SK-N-SH (cell line): ENCODE results near the gene PTCD1. TPM values are rescaled to one million over a fixed set of nuclear protein-coding genes. Genes with fewer than 3 reads are reported as not detected.
A peak's percentile ranks its signal among the peaks of the same experiment; 100 is the strongest.

Experiments used
- CTCF ChIA-PET: fragments of 300-600, 350-600 bp; formaldehyde crosslinking; extraction: SDS; loops from one replicate; lab custom pipeline; 2021; lab: Yijun Ruan, JAX
- POLR2A ChIA-PET: fragments of 350-600 bp; sonication (Branson Sonifier 250); formaldehyde crosslinking; extraction: SDS; loops from one replicate; lab custom pipeline; 2020; ENCODE audit warnings: antibody characterized with exemption, inconsistent platforms; lab: Yijun Ruan, JAX
- DNase-seq: peaks from one replicate; pipeline ENCODE4 v3.0.0; 2012
- H2AFZ ChIP-seq: fragments of 200-600 bp; sonication (generic); 2 replicates; pipeline ENCODE4 v1.8.1; 2016; ENCODE audit warnings: antibody characterized with exemption, mild to moderate bottlenecking, low read depth
- H3F3A ChIP-seq: fragments of 200-600 bp; sonication (generic); replicated peaks from 2 replicates; pipeline ENCODE3; 2016; ENCODE audit warnings: antibody characterized with exemption, mild to moderate bottlenecking; ENCODE audit not compliant: insufficient read depth
- H3K27ac ChIP-seq, 2 experiments: fragments of 200-500 bp in 1 of 2; fragments of 200-600 bp in 1 of 2; sonication (Bioruptor generic) in 1 of 2; sonication (generic), shearing (Covaris generic) in 1 of 2; 2 replicates each; pipeline versions ENCODE4 v1.5.1 to v1.6.1; 2014 to 2016; ENCODE audit warnings: low read depth in 2 of 2, inconsistent platforms in 1 of 2, low read length in 1 of 2, mild to moderate bottlenecking in 1 of 2, mixed read lengths in 1 of 2
- H3K27me3 ChIP-seq: fragments of 200-600 bp; sonication (generic), shearing (Covaris generic); 2 replicates; pipeline ENCODE4 v1.6.1; 2016; ENCODE audit warnings: mixed run types; ENCODE audit not compliant: insufficient read depth
- H3K36me3 ChIP-seq, 2 experiments: fragments of 200-500 bp in 1 of 2; fragments of 200-600 bp in 1 of 2; sonication (Bioruptor generic) in 1 of 2; sonication (generic) in 1 of 2; replicated peaks in 1 of 2; 2 replicates each; pipeline versions ENCODE3 to v1.5.1; 2014 to 2016; ENCODE audit warnings: low read length in 1 of 2, mild to moderate bottlenecking in 1 of 2; ENCODE audit not compliant: insufficient read depth in 2 of 2, control insufficient read depth in 1 of 2
- H3K4me1 ChIP-seq, 2 experiments: fragments of 200-500 bp in 1 of 2; fragments of 200-600 bp in 1 of 2; sonication (Bioruptor generic) in 1 of 2; sonication (generic), shearing (Covaris generic) in 1 of 2; 2 replicates each; pipeline versions ENCODE4 v1.5.1 to v1.6.1; 2014 to 2016; ENCODE audit warnings: low read depth in 1 of 2, low read length in 1 of 2, mixed run types in 1 of 2; ENCODE audit not compliant: insufficient read depth in 2 of 2, control insufficient read depth in 1 of 2
- H3K4me2 ChIP-seq: fragments of 200-600 bp; sonication (generic), shearing (Covaris generic); 2 replicates; pipeline ENCODE4 v1.6.1; 2017; ENCODE audit warnings: mixed run types
- H3K4me3 ChIP-seq, 2 experiments: fragments of 200-500 bp in 1 of 2; fragments of 200-600 bp in 1 of 2; sonication (Bioruptor generic) in 1 of 2; sonication (generic), shearing (Covaris generic) in 1 of 2; 2 replicates each; pipeline versions ENCODE4 v1.5.1 to v1.8.1; 2014 to 2016; ENCODE audit warnings: low read depth in 2 of 2, inconsistent platforms in 1 of 2, low read length in 1 of 2, mild to moderate bottlenecking in 1 of 2, mixed read lengths in 1 of 2, moderate library complexity in 1 of 2
- H3K79me2 ChIP-seq: fragments of 200-600 bp; sonication (generic); 2 replicates; pipeline ENCODE4 v1.8.1; 2017; ENCODE audit warnings: mild to moderate bottlenecking; ENCODE audit not compliant: insufficient read depth
- H3K9ac ChIP-seq: fragments of 200-600 bp; sonication (generic); 2 replicates; pipeline ENCODE4 v1.6.1; 2017; ENCODE audit warnings: mixed run types
- H3K9me2 ChIP-seq: fragments of 200-600 bp; sonication (generic); 2 replicates; pipeline ENCODE4 v1.6.1; 2017; ENCODE audit warnings: mixed run types
- H3K9me3 ChIP-seq: fragments of 200-600 bp; sonication (generic); 2 replicates; pipeline ENCODE4 v1.6.1; 2017; ENCODE audit warnings: mixed run types, mild to moderate bottlenecking, moderate library complexity
- H4K20me1 ChIP-seq: fragments of 200-600 bp; sonication (generic); 2 replicates; pipeline ENCODE4 v1.6.1; 2017; ENCODE audit warnings: mild to moderate bottlenecking, mixed run types; ENCODE audit not compliant: insufficient read depth
- CHD2 ChIP-seq: fragments of 150-350 bp; IDR thresholded peaks from 2 replicates; pipeline ENCODE4 v1.6.1; 2018; ENCODE audit warnings: low read length; ENCODE audit not compliant: partially characterized antibody
- ELF1 ChIP-seq: IDR thresholded peaks from 2 replicates; pipeline ENCODE4 v1.4.0; 2012
- GABPA ChIP-seq: IDR thresholded peaks from 2 replicates; pipeline ENCODE4 v1.4.0; 2012; ENCODE audit warnings: low read depth, mild to moderate bottlenecking
- MEF2A ChIP-seq: IDR thresholded peaks from 2 replicates; pipeline ENCODE4 v1.4.0; 2012; ENCODE audit warnings: low read depth, borderline replicate concordance
- MXI1 ChIP-seq: IDR thresholded peaks from 2 replicates; pipeline ENCODE4 v1.6.1; 2012; ENCODE audit warnings: mild to moderate bottlenecking, low read depth, low read length, improper control_type of control experiment
- NFIC ChIP-seq: IDR thresholded peaks from 2 replicates; pipeline ENCODE4 v1.4.0; 2012; ENCODE audit warnings: borderline replicate concordance
- POLR2AphosphoS5 ChIP-seq: IDR thresholded peaks from 2 replicates; pipeline ENCODE4 v1.6.1; 2012; ENCODE audit warnings: low read depth, low read length
- RAD21 ChIP-seq: IDR thresholded peaks from 2 replicates; pipeline ENCODE4 v1.6.1; 2012; ENCODE audit warnings: mild to moderate bottlenecking, low read length
- RCOR1 ChIP-seq: fragments of 150-350 bp; IDR thresholded peaks from 2 replicates; pipeline ENCODE4 v1.6.1; 2017; ENCODE audit warnings: antibody characterized with exemption, low read length
- RFX5 ChIP-seq: IDR thresholded peaks from 2 replicates; pipeline ENCODE4 v1.6.1; 2012; ENCODE audit warnings: mild to moderate bottlenecking, improper control_type of control experiment, low read length
- SIN3A ChIP-seq: IDR thresholded peaks from 2 replicates; pipeline ENCODE4 v1.6.1; 2012; ENCODE audit warnings: low read depth, mild to moderate bottlenecking, low read length, moderate library complexity, borderline replicate concordance
- TAF1 ChIP-seq: IDR thresholded peaks from 2 replicates; pipeline ENCODE4 v1.6.1; 2012; ENCODE audit warnings: low read depth, mild to moderate bottlenecking, low read length, moderate library complexity, borderline replicate concordance
- TCF12 ChIP-seq: IDR thresholded peaks from 2 replicates; pipeline ENCODE4 v1.4.0; 2012
- WGBS: methylation state at CpG from one replicate; pipeline ENCODE4 v1.1.6; 2017; ENCODE audit warnings: low lambda C conversion rate; 5-methylcytosine and 5-hydroxymethylcytosine counted together
- polyA plus RNA-seq, 3 experiments: library from polyadenylated mRNA; depleted of rRNA; stranded (reverse); fragments of >200 nt; gene quantifications; 2 replicates each; pipeline ENCODE4 v1.2.3, GENCODE V29; 2012
- TF ChIP-seq, protein P1 (sequence below): fragments of 200-600 bp; sonication (generic); IDR thresholded peaks from 2 replicates; pipeline ENCODE4 v1.6.1; 2017; ENCODE audit warnings: antibody characterized with exemption, mild to moderate bottlenecking, moderate library complexity
- TF ChIP-seq, protein P2 (sequence below): fragments of 150-350 bp; IDR thresholded peaks from 2 replicates; pipeline ENCODE4 v1.6.1; 2016; ENCODE audit warnings: mild to moderate bottlenecking, low read depth, low read length
- TF ChIP-seq, protein P3 (sequence below): IDR thresholded peaks from 2 replicates; pipeline ENCODE4 v1.4.0; 2012; ENCODE audit warnings: low read depth, borderline replicate concordance
- TF ChIP-seq, protein P4 (sequence below): IDR thresholded peaks from 2 replicates; pipeline ENCODE4 v1.4.0; 2012; ENCODE audit warnings: low read depth, borderline replicate concordance

PTCD1 gene
- polyA plus RNA-seq, 1 of the 3 experiments (the other 2 are of a cell fraction): 8.2 TPM

DNA sequence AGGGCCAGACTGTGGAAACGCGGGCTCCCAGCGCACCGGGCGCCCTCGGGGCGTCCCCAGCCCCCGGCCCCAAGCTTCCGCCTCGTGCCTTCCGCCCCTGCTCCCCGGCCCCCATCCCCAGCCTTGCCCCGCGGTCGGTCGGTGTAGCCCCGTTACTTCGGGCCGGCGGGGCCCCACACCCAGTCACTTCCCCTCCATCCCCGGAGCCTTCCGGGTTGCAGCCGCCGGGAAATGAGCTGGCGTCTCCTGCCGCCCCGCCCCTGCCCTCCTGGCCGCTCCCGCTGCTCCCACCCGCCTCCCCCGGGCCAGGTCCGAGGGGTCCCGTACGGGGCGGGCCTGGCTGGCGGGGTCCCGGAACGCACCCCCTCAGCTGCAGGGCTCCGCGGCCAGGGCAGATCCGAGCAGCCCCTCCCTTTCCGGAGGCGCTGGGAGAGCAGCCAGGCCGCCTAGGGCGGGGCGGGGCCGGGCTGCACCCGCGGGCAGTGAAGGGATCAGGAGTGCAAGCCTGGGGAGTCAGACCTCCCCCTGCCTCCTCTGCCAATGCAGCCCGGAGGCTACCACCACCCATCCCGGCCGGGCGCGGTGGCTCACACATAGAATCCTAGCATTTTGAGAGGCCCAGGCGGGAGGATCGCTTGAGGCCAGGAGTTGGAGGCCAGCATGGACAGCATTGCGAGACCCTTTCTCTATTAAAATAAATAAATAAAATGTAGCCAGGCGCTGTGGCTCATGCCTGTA, 63.4 kb downstream of the PTCD1 start:
- no peaks in the 10 kb centered on the region for H3K27me3 ChIP-seq
- H4K20me1 ChIP-seq: peaks cover 45% of the 10 kb centered on the region
- H3K4me1 ChIP-seq: peaks cover 8 to 26% of the 10 kb centered on the region in 2 experiments; a peak in 2 of 4 replicates
- H3K4me2 ChIP-seq: peak overlapping the region; percentile 99
- peak overlapping the region; percentile 55 to 93 for H3K4me3 ChIP-seq
- DNase-seq: peak; percentile 92
- peaks cover 58% of the 10 kb centered on the region for H3K79me2 ChIP-seq
- H3F3A ChIP-seq: peaks cover 30% of the 10 kb centered on the region
- ChIA-PET POLR2A (interaction anchor here (0.6 to 1.1 kb wide), 3 partner anchors 18 to 1840 kb away, joined by 3 to 5 read pairs (median 3); no protein-coding TSS in a partner anchor), CTCF (interaction anchor here (1.0 to 1.4 kb wide), 2 partner anchors 9 to 34 kb away, joined by 3 read pairs; partner anchors contain the start of gene BUD31)
- no peaks in the 10 kb centered on the region for H3K9me2 ChIP-seq
- peak overlapping the region; percentile 40; the same call in 1 of the 2 replicates for H2AFZ ChIP-seq
- WGBS: 10% methylated on average over 29 of the region's 58 CpGs
- peak; percentile 53; the same call in 1 of the 2 replicates for TF ChIP-seq TAF1
- TF ChIP-seq NFIC: peak; percentile 76
- 0 out of 2 replicates have a peak, but pooled peaks have one; percentile 17 for TF ChIP-seq TCF12
- peak; percentile 62 for TF ChIP-seq GABPA
- TF ChIP-seq RFX5: no peak
- TF ChIP-seq SIN3A: peak; percentile 19; the same call in 1 of the 2 replicates
- no peak for TF ChIP-seq MEF2A
- TF ChIP-seq POLR2AphosphoS5: 0 out of 2 replicates have a peak, but pooled peaks have one; percentile 45
- TF ChIP-seq, protein P1, sequence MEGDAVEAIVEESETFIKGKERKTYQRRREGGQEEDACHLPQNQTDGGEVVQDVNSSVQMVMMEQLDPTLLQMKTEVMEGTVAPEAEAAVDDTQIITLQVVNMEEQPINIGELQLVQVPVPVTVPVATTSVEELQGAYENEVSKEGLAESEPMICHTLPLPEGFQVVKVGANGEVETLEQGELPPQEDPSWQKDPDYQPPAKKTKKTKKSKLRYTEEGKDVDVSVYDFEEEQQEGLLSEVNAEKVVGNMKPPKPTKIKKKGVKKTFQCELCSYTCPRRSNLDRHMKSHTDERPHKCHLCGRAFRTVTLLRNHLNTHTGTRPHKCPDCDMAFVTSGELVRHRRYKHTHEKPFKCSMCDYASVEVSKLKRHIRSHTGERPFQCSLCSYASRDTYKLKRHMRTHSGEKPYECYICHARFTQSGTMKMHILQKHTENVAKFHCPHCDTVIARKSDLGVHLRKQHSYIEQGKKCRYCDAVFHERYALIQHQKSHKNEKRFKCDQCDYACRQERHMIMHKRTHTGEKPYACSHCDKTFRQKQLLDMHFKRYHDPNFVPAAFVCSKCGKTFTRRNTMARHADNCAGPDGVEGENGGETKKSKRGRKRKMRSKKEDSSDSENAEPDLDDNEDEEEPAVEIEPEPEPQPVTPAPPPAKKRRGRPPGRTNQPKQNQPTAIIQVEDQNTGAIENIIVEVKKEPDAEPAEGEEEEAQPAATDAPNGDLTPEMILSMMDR: no peak
- peak; percentile 41; the same call in 1 of the 2 replicates for TF ChIP-seq RCOR1
- no peak for TF ChIP-seq CHD2
- TF ChIP-seq ELF1: peak; percentile 83
- H3K36me3 ChIP-seq: peaks cover 0 to 30% of the 10 kb centered on the region in 2 experiments
- H3K27ac ChIP-seq: peak overlapping the region; percentile 12 to 45; a peak in 3 of 4 replicates
- peak overlapping the region; percentile 81 for H3K9ac ChIP-seq
- no peaks in the 10 kb centered on the region for H3K9me3 ChIP-seq

DNA sequence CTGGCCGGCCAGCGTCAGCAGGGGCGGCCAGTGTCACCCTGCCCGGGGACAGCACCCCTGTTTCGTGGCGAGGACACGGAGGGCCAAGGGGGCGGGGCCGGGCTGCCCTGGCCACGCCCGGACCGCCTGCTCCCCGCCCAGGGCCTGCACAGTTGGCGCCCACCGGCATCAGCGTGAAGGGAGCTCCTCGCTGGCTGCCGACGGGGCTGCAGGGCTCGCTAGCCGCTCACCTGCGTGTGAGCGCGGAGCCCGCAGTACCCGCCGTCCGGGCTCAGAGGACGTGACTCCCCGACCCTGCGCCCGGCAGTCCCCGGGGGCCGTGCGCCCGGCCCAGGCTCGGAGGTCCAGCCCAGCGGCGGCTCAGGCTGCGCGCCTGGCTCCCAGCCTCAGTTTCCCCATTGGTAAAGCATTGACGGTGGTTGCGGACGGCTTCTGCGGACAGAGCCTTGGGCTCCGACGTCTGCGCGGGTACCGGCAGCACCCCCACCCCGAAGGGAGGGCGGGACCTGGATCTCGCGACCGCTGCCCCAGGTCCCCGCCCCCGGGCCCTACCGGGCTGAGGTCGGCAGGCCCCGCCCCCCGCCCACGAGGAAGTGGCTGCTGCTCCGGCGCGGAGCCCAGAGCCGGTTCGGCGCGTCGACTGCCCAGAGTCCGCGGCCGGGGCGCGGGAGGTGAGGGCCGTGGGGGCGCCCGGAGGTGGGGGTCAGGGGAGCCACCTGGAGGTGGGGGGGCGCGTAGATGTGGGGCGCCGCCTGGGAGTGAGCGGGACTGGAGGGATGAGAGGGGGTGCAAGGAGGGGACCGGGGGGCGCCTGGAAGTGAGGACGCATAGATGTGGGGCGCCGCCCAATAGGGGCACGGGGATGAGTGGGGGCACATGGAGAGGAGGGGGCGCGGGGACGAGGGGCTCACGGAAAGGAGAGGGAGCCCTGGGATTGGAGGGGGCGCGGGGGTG, 64.2 kb downstream of the PTCD1 start, which contains the start of gene ARPC1B:
TSS of gene ARPC1B (plus strand) at position 620 of the 954 bp plus-strand sequence. CDS start 10,985 bp downstream, outside the sequence.
- Histone ChIP-seq H4K20me1 (peaks cover 36% of the 10 kb centered on the region), H3K9me2 (no peaks in the 10 kb centered on the region), H3K36me3 (peaks cover 0 to 28% of the 10 kb centered on the region in 2 experiments), H3F3A (peaks cover 37% of the 10 kb centered on the region), H2AFZ (peak within 1 kb of the TSS; percentile 76; the same call in 1 of the 2 replicates), H3K27ac (peak within 1 kb of the TSS; percentile 12 to 45; a peak in 3 of 4 replicates), H3K79me2 (peaks cover 49% of the 10 kb centered on the region), H3K27me3 (no peaks in the 10 kb centered on the region), H3K9me3 (no peaks in the 10 kb centered on the region), H3K4me3 (peak within 1 kb of the TSS; percentile 55 to 93), H3K9ac (peak within 1 kb of the TSS; percentile 81), H3K4me1 (peaks cover 3 to 17% of the 10 kb centered on the region in 2 experiments; a peak in 2 of 4 replicates), H3K4me2 (peak within 1 kb of the TSS; percentile 99)
- ChIA-PET POLR2A (no interaction called here), CTCF (interaction anchor here (1.0 kb wide), 2 partner anchors 9 to 35 kb away, joined by 3 read pairs; partner anchors contain the start of gene BUD31)
- 4% methylated on average over 68 of the region's 95 CpGs for WGBS
- peak; percentile 99 for DNase-seq
- TF ChIP-seq MXI1: peak; percentile 78; the same call in 1 of the 2 replicates
- TF ChIP-seq CHD2: peak; percentile 95
- TF ChIP-seq MEF2A: no peak
- TF ChIP-seq, protein P2, sequence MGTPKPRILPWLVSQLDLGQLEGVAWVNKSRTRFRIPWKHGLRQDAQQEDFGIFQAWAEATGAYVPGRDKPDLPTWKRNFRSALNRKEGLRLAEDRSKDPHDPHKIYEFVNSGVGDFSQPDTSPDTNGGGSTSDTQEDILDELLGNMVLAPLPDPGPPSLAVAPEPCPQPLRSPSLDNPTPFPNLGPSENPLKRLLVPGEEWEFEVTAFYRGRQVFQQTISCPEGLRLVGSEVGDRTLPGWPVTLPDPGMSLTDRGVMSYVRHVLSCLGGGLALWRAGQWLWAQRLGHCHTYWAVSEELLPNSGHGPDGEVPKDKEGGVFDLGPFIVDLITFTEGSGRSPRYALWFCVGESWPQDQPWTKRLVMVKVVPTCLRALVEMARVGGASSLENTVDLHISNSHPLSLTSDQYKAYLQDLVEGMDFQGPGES: no peak
- TF ChIP-seq TAF1: peak; percentile 74
- TF ChIP-seq, protein P3, sequence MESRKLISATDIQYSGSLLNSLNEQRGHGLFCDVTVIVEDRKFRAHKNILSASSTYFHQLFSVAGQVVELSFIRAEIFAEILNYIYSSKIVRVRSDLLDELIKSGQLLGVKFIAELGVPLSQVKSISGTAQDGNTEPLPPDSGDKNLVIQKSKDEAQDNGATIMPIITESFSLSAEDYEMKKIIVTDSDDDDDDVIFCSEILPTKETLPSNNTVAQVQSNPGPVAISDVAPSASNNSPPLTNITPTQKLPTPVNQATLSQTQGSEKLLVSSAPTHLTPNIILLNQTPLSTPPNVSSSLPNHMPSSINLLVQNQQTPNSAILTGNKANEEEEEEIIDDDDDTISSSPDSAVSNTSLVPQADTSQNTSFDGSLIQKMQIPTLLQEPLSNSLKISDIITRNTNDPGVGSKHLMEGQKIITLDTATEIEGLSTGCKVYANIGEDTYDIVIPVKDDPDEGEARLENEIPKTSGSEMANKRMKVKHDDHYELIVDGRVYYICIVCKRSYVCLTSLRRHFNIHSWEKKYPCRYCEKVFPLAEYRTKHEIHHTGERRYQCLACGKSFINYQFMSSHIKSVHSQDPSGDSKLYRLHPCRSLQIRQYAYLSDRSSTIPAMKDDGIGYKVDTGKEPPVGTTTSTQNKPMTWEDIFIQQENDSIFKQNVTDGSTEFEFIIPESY: peak; percentile 71
- TF ChIP-seq, protein P4, sequence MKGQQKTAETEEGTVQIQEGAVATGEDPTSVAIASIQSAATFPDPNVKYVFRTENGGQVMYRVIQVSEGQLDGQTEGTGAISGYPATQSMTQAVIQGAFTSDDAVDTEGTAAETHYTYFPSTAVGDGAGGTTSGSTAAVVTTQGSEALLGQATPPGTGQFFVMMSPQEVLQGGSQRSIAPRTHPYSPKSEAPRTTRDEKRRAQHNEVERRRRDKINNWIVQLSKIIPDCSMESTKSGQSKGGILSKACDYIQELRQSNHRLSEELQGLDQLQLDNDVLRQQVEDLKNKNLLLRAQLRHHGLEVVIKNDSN: no peak
- 0 out of 2 replicates have a peak, but pooled peaks have one; percentile 16 for TF ChIP-seq SIN3A
- TF ChIP-seq RAD21: no peak
